GM13977 (cell line): Measurements from ENCODE around the gene FHAD1.

Experiments used
- DNase-seq: peaks from one replicate; pipeline ENCODE4 v3.0.0; 2012; ENCODE audit warnings: low spot score
- CTCF ChIP-seq: IDR thresholded peaks from 2 replicates; pipeline ENCODE4 v1.5.1; 2012; ENCODE audit warnings: mild to moderate bottlenecking, control low read depth; ENCODE audit not compliant: insufficient read depth; ENCODE audit errors: extremely low read depth, missing control alignments
- in situ Hi-C: fragments of 300-500 bp; cut with MboI; formaldehyde crosslinking; loops from one replicate; pipeline ENCODE4 v1.12.0; 2022; ENCODE audit warnings: low sequenced_read_pairs, low pct_unique_long_range_greater_than_20kb, mixed read lengths, inconsistent platforms; ENCODE audit not compliant: unreplicated experiment

FHAD1 gene

GRCh38 chr1:15443281-15443680 is 196.3 kb downstream of the FHAD1 start:
- no peak for DNase-seq
- no peak for TF ChIP-seq CTCF
- in situ Hi-C loops: no loop called here

GRCh38 chr1:15444468-15445389 is 197.7 kb downstream of the FHAD1 start:
- TF ChIP-seq CTCF: no peak
- in situ Hi-C loops: no loop called here
- no peak for DNase-seq

- no peak for DNase-seq
- in situ Hi-C loops: no loop called here
- no peak for TF ChIP-seq CTCF
Measured at GRCh38 chr1:15445390-15446122, 198.5 kb downstream of the FHAD1 start.

- in situ Hi-C loops: no loop called here
- no peak for DNase-seq
- no peak for TF ChIP-seq CTCF
Measured at GRCh38 chr1:15446212-15446611, 199.2 kb downstream of the FHAD1 start.
